ENCODE results near the gene MRAP.

- no peak for TF ChIP-seq GATA2 (IDR thresholded peaks at IDR 0.05; ENCODE audit: low read depth, low read length)
- no peak for TF ChIP-seq GATA3 (IDR thresholded peaks at IDR 0.05; ENCODE audit: low read depth, low read length)
These were observed 22.0 kb upstream of the MRAP start for GRCh38 chr21:32276671-32277070.
